K562 (cell line): Measurements from ENCODE around the gene ATIC. TPM values are rescaled to one million over a fixed set of nuclear protein-coding genes. Genes with fewer than 3 reads are reported as not detected.

Source experiments
- ATAC-seq: fragments of 200-7000 bp; cut with Tn5 transposase; 3 replicates; pipeline ENCODE4 v1.9.1; 2020; ENCODE audit warnings: moderate library complexity
- BruUV-seq: library from RNA; stranded (reverse); fragments of 400-500 nt; replicated peaks from 2 replicates; lab custom pipeline; 2021; lab: Mats Ljungman, UMichigan
- CTCF ChIA-PET: fragments of 300-600 bp; formaldehyde crosslinking; extraction: SDS; loops from one replicate; lab custom pipeline; 2021; ENCODE audit warnings: low intra/inter-chr PET ratio; lab: Yijun Ruan, JAX
- POLR2A ChIA-PET: fragments of 300-600, 350-650 bp; sonication (Branson Sonifier 250); formaldehyde crosslinking; extraction: SDS; loops from one replicate; lab custom pipeline; 2021; ENCODE audit warnings: antibody characterized with exemption, inconsistent platforms; lab: Yijun Ruan, JAX
- DNase-seq, 4 experiments: peaks; one replicate each; pipeline versions ENCODE4 v3.0.0 to v3.0.0-alpha.2; 2011 to 2018; ENCODE audit warnings: low spot score in 3 of 4, mixed read lengths in 3 of 4; ENCODE audit errors: extremely low read depth in 1 of 4
- FAIRE-seq: peaks from 2 replicates; lab custom pipeline; 2011; peaks lifted over from hg19 to GRCh38; lab: Jason Lieb, UNC
- H2AFZ ChIP-seq: 2 replicates; pipeline ENCODE4 v1.6.0; 2011; ENCODE audit warnings: low read depth, low read length, control low read depth, inconsistent platforms
- H3K27ac ChIP-seq: fragments of 200-600 bp; 3 replicates; pipeline ENCODE4 v1.8.0; 2011; ENCODE audit warnings: low read depth, mild to moderate bottlenecking, control low read depth, inconsistent platforms, low read length, moderate library complexity, mixed read lengths; ENCODE audit errors: extremely low read depth
- H3K27me3 ChIP-seq, 2 experiments: fragments of 300-600 bp in 1 of 2; 2 replicates in 1 of 2; 3 replicates in 1 of 2; pipeline versions ENCODE4 v1.6.0 to v1.8.0; 2011; ENCODE audit warnings: inconsistent platforms in 2 of 2, low read length in 2 of 2, mild to moderate bottlenecking in 1 of 2, mixed read lengths in 1 of 2, moderate library complexity in 1 of 2; ENCODE audit not compliant: control insufficient read depth in 2 of 2, insufficient read depth in 2 of 2
- H3K36me3 ChIP-seq: fragments of 300-600 bp; 3 replicates; pipeline ENCODE4 v1.8.0; 2011; ENCODE audit warnings: mild to moderate bottlenecking, low read length, inconsistent platforms; ENCODE audit not compliant: control insufficient read depth, insufficient read depth
- H3K4me1 ChIP-seq, 2 experiments: fragments of 200-600 bp in 1 of 2; replicated peaks in 1 of 2; 2 replicates in 1 of 2; 3 replicates in 1 of 2; pipeline versions ENCODE4 v1.5.1 to v1.8.0; 2011; ENCODE audit warnings: inconsistent platforms in 2 of 2, low read length in 2 of 2, mild to moderate bottlenecking in 1 of 2, mixed read lengths in 1 of 2, moderate library complexity in 1 of 2; ENCODE audit not compliant: control insufficient read depth in 2 of 2, insufficient read depth in 2 of 2
- H3K4me2 ChIP-seq: 2 replicates; pipeline ENCODE4 v1.6.1; 2011; ENCODE audit warnings: low read length, control low read depth, inconsistent platforms, mixed read lengths; ENCODE audit not compliant: insufficient read depth
- H3K4me3 ChIP-seq: fragments of 200-600 bp; sonication (generic), shearing (Covaris generic); 2 replicates; pipeline ENCODE4 v1.5.1; 2016; ENCODE audit warnings: control low read depth, inconsistent platforms
- H3K79me2 ChIP-seq: fragments of 200-600 bp; 3 replicates; pipeline ENCODE4 v1.8.0; 2011; ENCODE audit warnings: low read length, inconsistent platforms; ENCODE audit not compliant: control insufficient read depth, insufficient read depth
- H3K9ac ChIP-seq, 2 experiments: 2 replicates each; pipeline versions ENCODE4 v1.6.0 to v1.6.1; 2011; ENCODE audit warnings: low read depth in 2 of 2, low read length in 2 of 2, control low read depth in 1 of 2, inconsistent platforms in 1 of 2, mild to moderate bottlenecking in 1 of 2, mixed read lengths in 1 of 2; ENCODE audit not compliant: insufficient read depth in 1 of 2
- H3K9me1 ChIP-seq: one replicate; pipeline ENCODE4 v1.6.0; 2011; ENCODE audit warnings: inconsistent platforms, mild to moderate bottlenecking, low read length, moderate library complexity; ENCODE audit not compliant: control insufficient read depth, insufficient read depth
- H3K9me3 ChIP-seq: replicated peaks from 2 replicates; pipeline ENCODE4 v1.5.1; 2011; ENCODE audit warnings: low read depth, low read length, inconsistent platforms; ENCODE audit not compliant: control insufficient read depth, insufficient read depth
- H4K20me1 ChIP-seq: replicated peaks from 2 replicates; pipeline ENCODE4 v1.6.1; 2011; ENCODE audit warnings: low read length, inconsistent platforms, mixed read lengths; ENCODE audit not compliant: control insufficient read depth, insufficient read depth
- HDAC1 ChIP-seq, 2 experiments: fragments of 450-650 bp; IDR thresholded peaks; 2 replicates each; pipeline ENCODE4 v1.6.1; 2016 to 2017; ENCODE audit warnings: inconsistent platforms in 1 of 2, mild to moderate bottlenecking in 1 of 2, moderate library complexity in 1 of 2
- HDAC2 ChIP-seq: fragments of 450-650 bp; IDR thresholded peaks from 2 replicates; pipeline ENCODE4 v1.6.1; 2016; ENCODE audit warnings: mild to moderate bottlenecking
- HEY1 ChIP-seq: fragments of 250-450 bp; sonication (Bioruptor Pico); IDR thresholded peaks from 2 replicates; pipeline ENCODE4 v1.5.0; 2020; ENCODE audit warnings: mild to moderate bottlenecking, moderate library complexity, borderline replicate concordance
- LARP7 ChIP-seq: fragments of 450-650 bp; IDR thresholded peaks from 2 replicates; pipeline ENCODE4 v1.6.1; 2016
- MNT ChIP-seq, 2 experiments: fragments of 450-650 bp; conservative IDR thresholded peaks; 2 replicates each; pipeline ENCODE4 v1.6.1; 2017; ENCODE audit warnings: mild to moderate bottlenecking in 2 of 2, moderate library complexity in 2 of 2
- NCOA1 ChIP-seq: fragments of 450-650 bp; IDR thresholded peaks from 2 replicates; pipeline ENCODE4 v1.6.1; 2016; ENCODE audit warnings: low read depth
- PML ChIP-seq: IDR thresholded peaks from 2 replicates; pipeline ENCODE4 v1.6.1; 2012; ENCODE audit warnings: low read length, inconsistent platforms
- POLR2H ChIP-seq: IDR thresholded peaks from 2 replicates; pipeline ENCODE4 v1.6.1; 2016; ENCODE audit warnings: missing genetic modification characterization, low read depth, mild to moderate bottlenecking, control low read depth, missing compliant biosample characterization, moderate library complexity
- PRPF4 ChIP-seq: fragments of 200-400 bp; formaldehyde crosslinking; IDR thresholded peaks from one replicate; pipeline ENCODE4 v1.6.1; 2017; ENCODE audit warnings: low read length, low read depth, mild to moderate bottlenecking; ENCODE audit not compliant: insufficient read depth, poor library complexity, severe bottlenecking
- SRSF7 ChIP-seq: fragments of 200-400 bp; formaldehyde crosslinking; optimal IDR thresholded peaks from 2 replicates; pipeline ENCODE3; 2017; ENCODE audit warnings: mild to moderate bottlenecking, low read depth, low read length
- YY1 ChIP-seq, 3 experiments: IDR thresholded peaks; 2 replicates each; pipeline ENCODE4 v1.6.1; 2011; ENCODE audit warnings: low read length in 2 of 3, mild to moderate bottlenecking in 2 of 3, moderate library complexity in 2 of 3, borderline replicate concordance in 1 of 3, control low read depth in 1 of 3, low read depth in 1 of 3; ENCODE audit not compliant: insufficient read depth in 3 of 3, insufficient replicate concordance in 2 of 3, control insufficient read depth in 1 of 3, insufficient read length in 1 of 3; ENCODE audit errors: extremely low read depth in 1 of 3
- ZBTB9 ChIP-seq: fragments of 450-650 bp; formaldehyde crosslinking; IDR thresholded peaks from 2 replicates; pipeline ENCODE4 v1.4.0; 2020; ENCODE audit warnings: mild to moderate bottlenecking, moderate library complexity
- ZNF217 ChIP-seq: sonication (generic); formaldehyde crosslinking; IDR thresholded peaks from 2 replicates; pipeline ENCODE4 v1.8.0; 2022; ENCODE audit warnings: mild to moderate bottlenecking, missing genetic modification reagents
- ZNF324 ChIP-seq: fragments of 250-450 bp; sonication (Bioruptor Pico); IDR thresholded peaks from 2 replicates; pipeline ENCODE4 v1.4.0; 2020; ENCODE audit warnings: mild to moderate bottlenecking
- ZNF507 ChIP-seq: conservative IDR thresholded peaks from 2 replicates; pipeline ENCODE4 v1.6.1; 2017; ENCODE audit warnings: missing genetic modification characterization, missing compliant biosample characterization
- ZNF79 ChIP-seq: fragments of 250-450 bp; sonication (Bioruptor Pico); IDR thresholded peaks from 2 replicates; pipeline ENCODE4 v1.4.0; 2020; ENCODE audit warnings: low read depth, mild to moderate bottlenecking, moderate library complexity
- whole genome bisulfite sequencing: fragments of 100-300 bp; shearing (Covaris generic); methylation state at CpG from one replicate; pipeline ENCODE4 v1.1.6; 2016; ENCODE audit warnings: low coverage, mixed read lengths; ENCODE audit not compliant: insufficient coverage; ENCODE audit errors: missing lambda C conversion rate; 5-methylcytosine and 5-hydroxymethylcytosine counted together
- in situ Hi-C: fragments of 300-500 bp; cut with MboI; formaldehyde crosslinking; loops from 4 replicates; pipeline ENCODE4 v1.15.0; 2018; ENCODE audit warnings: inconsistent platforms, mixed read lengths
- intact Hi-C: fragments of 100-400 bp; cut with micrococcal nuclease; formaldehyde crosslinking; loops from 2 replicates; pipeline ENCODE4 v1.14.2; 2022
- polyA plus RNA-seq, 8 experiments: library from polyadenylated mRNA; depleted of rRNA in 4 of 8; stranded (reverse) in 5 of 8; unstranded in 3 of 8; fragments of >200 nt; fragmentation: Nextera tagmentation in 2 of 8; fragmentation: Illumina TruSeq in 1 of 8; extraction: Ambion mirVana in 2 of 8; extraction: Trizol in 1 of 8; gene quantifications; 2 replicates each; pipeline versions ENCODE4 v1.2.1 to v1.2.3, GENCODE V29; 2011 to 2014; ENCODE audit warnings: inconsistent platforms in 1 of 8, missing spikeins in 1 of 8
- total RNA-seq, 7 experiments: library from RNA; depleted of rRNA in 6 of 7; stranded (reverse); fragments of >200 nt in 6 of 7; fragmentation: Illumina TruSeq in 2 of 7; extraction: Trizol in 2 of 7; gene quantifications; 2 replicates each; pipeline versions ENCODE4 v1.2.1 to v1.2.3, GENCODE V29; 2011 to 2021; ENCODE audit warnings: low replicate concordance in 1 of 7

Gene ATIC
- total and polyA plus RNA-seq, 9 of the 15 experiments (the other 6 are each of a cell fraction or from before 2014, with no cell fraction given): 45.6 to 480 (median 212) TPM

GRCh38 chr2:215288112-215288815, 23.6 kb upstream of the ATIC start:
- 0% methylated on average over 6 of the region's 6 CpGs for WGBS
- in situ Hi-C loops (no loop called here), intact Hi-C loops (loop anchor here (5.0 to 10.0 kb wide), 2 partner anchors 34 to 157 kb away; no protein-coding TSS in a partner anchor)
- DNase-seq (peak; percentile 63 to 87 (median 70)), ATAC-seq (peak; percentile 75), FAIRE-seq (peak; percentile 85)
- peak overlapping the region; percentile 78 for H3K27ac ChIP-seq
- POLR2A ChIA-PET: interaction anchor here (1.0 kb wide), 1 partner anchor 32 kb away, joined by 4 read pairs; no protein-coding TSS in a partner anchor
- CTCF ChIA-PET: interaction anchor here (0.7 kb wide), 1 partner anchor 109 kb away, joined by 3 read pairs; no protein-coding TSS in a partner anchor
- no peaks in the 10 kb centered on the region for H4K20me1 ChIP-seq
- H3K9me3 ChIP-seq: no peaks in the 10 kb centered on the region
- H3K9me1 ChIP-seq: no peaks in the 10 kb centered on the region
- no peak overlapping the region for H3K4me3 ChIP-seq
- no peaks in the 10 kb centered on the region for H3K27me3 ChIP-seq
- peaks cover 11 to 48% of the 10 kb centered on the region in 2 experiments; a peak in 4 of 5 replicates for H3K4me1 ChIP-seq
- H3K36me3 ChIP-seq: no peaks in the 10 kb centered on the region
- H3K4me2 ChIP-seq: no peak overlapping the region; the same call in 1 of the 2 replicates
- H2AFZ ChIP-seq: peak overlapping the region; percentile 96
- BruUV-seq: no TSS peak
- H3K79me2 ChIP-seq: no peaks in the 10 kb centered on the region
- H3K9ac ChIP-seq: peak overlapping the region in 1 of 2 experiments; percentile 54; a peak in 2 of 4 replicates
- TF ChIP-seq ZNF507 (tag) (no peak), SRSF7 (no peak), HEY1 (CRISPR knock-in tag) (no peak), YY1 (IDR thresholded peaks at IDR 0.05; ENCODE audit: borderline replicate concordance in 1 of 3, control insufficient read depth in 1 of 3, extremely low read depth in 1 of 3, insufficient read depth in 3 of 3, insufficient read length in 1 of 3, insufficient replicate concordance in 2 of 3, low read depth in 1 of 3, low read length in 2 of 3) (no peak), NCOA1 (peak; percentile 76; the same call in 1 of the 2 replicates), MNT (conservative IDR thresholded peaks at IDR 0.05) (peak; percentile 23 to 60; a peak in 2 of 4 replicates), POLR2H (peak; percentile 70; the same call in 1 of the 2 replicates), ZBTB9 (CRISPR knock-in tag) (no peak), ZNF324 (no peak), HDAC2 (peak; percentile 48; the same call in 1 of the 2 replicates), PML (peak; percentile 84), ZNF79 (CRISPR knock-in tag) (no peak), PRPF4 (no peak), HDAC1 (IDR thresholded peaks at IDR 0.05) (peak in 1 of 2 experiments; percentile 33; a peak in 1 of 4 replicates), ZNF217 (no peak), LARP7 (no peak)
